ENCODE measurements around the gene CA10. TPM values are rescaled to one million over a fixed set of nuclear protein-coding genes. Genes with fewer than 3 reads are reported as not detected.

CA10 gene
- total RNA-seq, 1 experiment from 2014 or later, result 0.46 TPM

DNA sequence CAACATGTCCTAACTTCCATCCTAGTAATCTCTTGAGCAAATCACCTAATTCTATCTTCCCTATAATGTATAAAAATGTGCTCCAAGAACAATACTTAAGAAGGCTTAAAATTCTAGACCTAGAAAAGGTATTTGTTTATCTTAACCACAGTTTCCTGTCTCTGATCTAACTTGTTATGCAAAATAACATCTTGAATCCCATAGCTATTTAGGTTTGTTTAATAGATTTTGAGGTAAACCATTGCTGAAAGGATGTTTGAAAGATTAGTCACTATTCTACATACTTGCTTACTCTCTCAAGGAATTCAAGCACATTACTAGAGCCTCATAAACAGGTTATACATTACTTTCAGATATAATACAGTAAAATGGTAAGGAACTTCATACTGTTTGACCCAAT lies 13.0 kb downstream of the CA10 start:
- Histone ChIP-seq H3K27ac (ENCODE audit: insufficient read length, low read depth, low read length) (no peak overlapping the region), H2BK15ac (ENCODE audit: low read depth, low read length) (no peak overlapping the region), H3K23me2 (ENCODE audit: insufficient read length, low read depth, low read length, poor library complexity, severe bottlenecking) (no peaks in the 10 kb centered on the region), H2AK5ac (ENCODE audit: insufficient read length, low read length) (no peak overlapping the region), H3K9ac (ENCODE audit: extremely low read depth, insufficient read length, low read length) (no peak overlapping the region), H3K9me3 (ENCODE audit: control insufficient read depth, low read depth, low read length) (no peaks in the 10 kb centered on the region), H2BK20ac (ENCODE audit: low read depth, low read length, poor library complexity, severe bottlenecking) (no peak overlapping the region), H4K5ac (ENCODE audit: insufficient read length, low read depth, low read length) (no peak overlapping the region), H2BK120ac (ENCODE audit: low read depth, low read length, poor library complexity, severe bottlenecking) (no peak overlapping the region), H3K4me1 (ENCODE audit: insufficient read depth, low read length) (peaks cover 3% of the 10 kb centered on the region; the same call in 1 of the 2 replicates), H4K8ac (replicated peaks; ENCODE audit: insufficient read length, low read depth, low read length) (no peak overlapping the region), H3K56ac (ENCODE audit: insufficient read length, low read depth, low read length) (no peak overlapping the region), H2AFZ (ENCODE audit: low read length) (no peak overlapping the region), H3K23ac (ENCODE audit: insufficient read length, low read depth, low read length) (no peak overlapping the region), H4K20me1 (ENCODE audit: control insufficient read depth, insufficient read depth, insufficient read length) (no peaks in the 10 kb centered on the region), H3K14ac (ENCODE audit: insufficient read depth, low read length) (no peak overlapping the region), H3K4me2 (ENCODE audit: insufficient read depth, insufficient read length, low read length) (no peak overlapping the region), H3T11ph (ENCODE audit: low read length) (no peak overlapping the region), H2BK12ac (ENCODE audit: insufficient read length, low read depth, low read length) (no peak overlapping the region), H3K79me1 (ENCODE audit: insufficient read depth, low read depth, low read length, poor library complexity, severe bottlenecking) (no peaks in the 10 kb centered on the region), H2BK5ac (ENCODE audit: insufficient read length, low read length) (no peak overlapping the region), H3K79me2 (ENCODE audit: insufficient read depth, low read length) (no peaks in the 10 kb centered on the region), H4K91ac (ENCODE audit: insufficient read length, low read depth, low read length) (no peak overlapping the region), H3K18ac (ENCODE audit: insufficient read length, low read depth, low read length) (no peak overlapping the region), H3K4ac (ENCODE audit: low read depth, low read length) (no peak overlapping the region), H3K27me3 (ENCODE audit: insufficient read depth, low read length) (no peaks in the 10 kb centered on the region)
- Mint-ChIP-seq H3K4me1 (peaks cover 26 to 28% of the 10 kb centered on the region in 2 experiments), H3K27me3 (ENCODE audit: low read depth) (no peaks in the 10 kb centered on the region), H3K4me3 (no peak overlapping the region), H3K36me3 (ENCODE audit: insufficient read depth in 1 of 3, low read depth in 3 of 3) (no peaks in the 10 kb centered on the region), H3K27ac (no peak overlapping the region), H3K9me3 (no peaks in the 10 kb centered on the region)
- TF ChIP-seq, protein P1, sequence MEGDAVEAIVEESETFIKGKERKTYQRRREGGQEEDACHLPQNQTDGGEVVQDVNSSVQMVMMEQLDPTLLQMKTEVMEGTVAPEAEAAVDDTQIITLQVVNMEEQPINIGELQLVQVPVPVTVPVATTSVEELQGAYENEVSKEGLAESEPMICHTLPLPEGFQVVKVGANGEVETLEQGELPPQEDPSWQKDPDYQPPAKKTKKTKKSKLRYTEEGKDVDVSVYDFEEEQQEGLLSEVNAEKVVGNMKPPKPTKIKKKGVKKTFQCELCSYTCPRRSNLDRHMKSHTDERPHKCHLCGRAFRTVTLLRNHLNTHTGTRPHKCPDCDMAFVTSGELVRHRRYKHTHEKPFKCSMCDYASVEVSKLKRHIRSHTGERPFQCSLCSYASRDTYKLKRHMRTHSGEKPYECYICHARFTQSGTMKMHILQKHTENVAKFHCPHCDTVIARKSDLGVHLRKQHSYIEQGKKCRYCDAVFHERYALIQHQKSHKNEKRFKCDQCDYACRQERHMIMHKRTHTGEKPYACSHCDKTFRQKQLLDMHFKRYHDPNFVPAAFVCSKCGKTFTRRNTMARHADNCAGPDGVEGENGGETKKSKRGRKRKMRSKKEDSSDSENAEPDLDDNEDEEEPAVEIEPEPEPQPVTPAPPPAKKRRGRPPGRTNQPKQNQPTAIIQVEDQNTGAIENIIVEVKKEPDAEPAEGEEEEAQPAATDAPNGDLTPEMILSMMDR (conservative IDR thresholded peaks at IDR 0.05), result no peak
- DNase-seq, result no peak

All from H9 (cell line).